ENCODE measurements around the gene PIEZO2.
"Not testable (repeated sequence)": the region's sequence is repeated elsewhere in the genome, so short reads cannot be mapped to it uniquely, and the experiment has no call there.

Gene PIEZO2

DNA sequence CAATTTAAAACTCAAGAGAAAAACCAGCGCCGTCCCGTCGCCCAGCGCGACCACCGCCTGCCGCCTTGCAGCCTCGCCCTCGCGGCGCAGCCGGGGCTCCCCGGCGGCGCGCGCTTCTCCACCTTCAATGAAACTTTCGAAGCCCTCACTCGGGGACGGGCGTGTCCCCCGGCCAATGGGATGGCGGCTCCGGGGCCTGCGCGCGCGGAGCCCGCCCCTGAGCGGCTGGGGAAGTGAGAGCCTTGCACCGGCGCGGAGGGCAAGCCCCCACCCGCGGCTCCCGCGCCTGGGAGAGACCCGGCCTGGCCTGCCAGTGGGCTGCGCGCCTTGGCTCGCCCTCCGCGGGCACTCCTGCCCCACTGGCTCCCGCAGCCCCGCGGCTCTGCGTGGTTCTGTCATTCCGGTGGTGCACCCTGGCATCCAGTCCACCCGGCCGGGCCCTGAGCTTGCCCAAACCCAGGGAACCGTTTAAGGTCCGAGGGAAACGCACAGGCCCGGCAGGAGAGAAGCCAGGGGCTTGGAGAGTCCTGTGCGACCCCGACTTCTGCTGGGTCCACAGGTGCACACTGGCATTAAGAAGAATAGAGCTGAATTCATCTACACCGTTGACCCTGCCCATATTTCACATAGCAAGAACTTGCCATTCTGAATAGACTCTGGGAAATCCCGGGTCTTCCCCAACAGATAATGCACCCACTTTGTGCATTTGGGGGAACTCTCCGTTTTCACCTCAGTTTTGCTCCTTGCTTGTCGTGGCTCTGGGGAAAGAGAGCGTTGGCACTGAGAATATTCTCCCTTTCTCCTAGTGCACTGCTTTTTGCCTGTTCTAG, at the start of gene PIEZO2:
TSS of gene PIEZO2 (minus strand) at position 129 of the 830 bp plus-strand sequence. CDS start 981 bp downstream, outside the sequence.
- DNase-seq (ENCODE audit: low read depth) = no peak

DNA sequence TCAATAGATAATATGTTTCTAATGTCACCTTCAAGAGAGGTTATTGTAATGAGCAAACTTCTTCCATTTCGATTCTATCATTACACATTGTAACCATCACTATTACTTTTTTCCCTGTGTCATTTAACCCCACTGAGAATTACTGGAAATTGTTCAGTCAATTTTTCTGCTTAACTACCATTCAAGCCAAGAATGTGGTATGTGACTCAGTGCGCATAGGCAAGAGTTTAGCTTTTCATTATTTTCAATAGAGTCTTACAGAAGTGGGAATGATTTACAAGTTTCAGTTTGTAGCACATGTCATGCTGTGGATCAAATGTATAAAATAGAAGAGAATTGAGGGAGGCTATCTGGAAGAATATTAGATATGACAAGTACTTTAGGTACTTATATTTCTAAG, 34.3 kb upstream of the PIEZO2 start:
- DNase-seq (ENCODE audit: low read depth) = no peak

DNA sequence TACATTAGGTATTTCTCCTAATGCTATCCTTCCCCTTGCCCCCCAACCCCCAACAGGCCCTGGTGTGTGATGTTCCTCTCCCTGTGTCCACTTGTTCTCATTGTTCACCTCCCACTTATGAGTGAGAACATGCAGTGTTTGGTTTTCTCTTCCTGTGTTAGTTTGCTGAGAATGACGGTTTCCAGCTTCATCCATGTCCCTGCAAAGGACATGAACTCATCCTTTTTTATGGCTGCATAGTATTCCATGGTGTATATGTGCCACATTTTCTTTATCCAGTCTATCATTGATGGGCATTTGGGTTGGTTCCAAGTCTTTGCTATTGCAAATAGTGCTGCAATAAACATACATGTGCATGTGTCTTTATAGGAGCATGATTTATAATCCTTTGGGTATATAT, 32.3 kb upstream of the PIEZO2 start:
- not testable (repeated sequence) for DNase-seq (ENCODE audit: low read depth)

DNA sequence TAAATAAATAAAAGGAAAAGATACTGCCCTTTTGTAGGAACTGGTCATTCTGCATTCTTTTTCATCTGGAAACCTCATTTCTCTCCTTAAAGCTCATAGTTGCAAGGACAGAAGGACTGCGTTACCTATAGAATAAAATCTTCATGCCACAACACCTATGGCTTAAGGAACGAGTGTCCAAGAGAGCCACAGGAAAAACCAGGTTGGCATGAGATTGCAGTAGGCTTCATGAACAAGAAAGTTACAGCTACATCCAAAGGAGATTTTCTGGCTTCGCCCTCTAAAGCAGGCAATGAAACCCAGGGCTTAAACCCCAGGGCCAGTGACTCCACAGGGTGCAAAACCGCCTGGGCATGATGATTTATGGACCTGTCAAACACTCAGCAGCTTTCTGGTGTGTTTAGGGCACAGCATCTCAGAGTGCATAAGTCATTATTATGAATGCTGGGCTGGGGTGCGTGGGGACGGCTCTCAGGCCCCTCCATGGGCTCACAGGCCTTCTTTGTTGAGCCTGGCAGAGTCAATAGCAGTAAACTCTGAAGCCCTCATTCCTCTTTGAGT, 30.7 kb upstream of the PIEZO2 start:
- no peak for DNase-seq (ENCODE audit: low read depth)

DNA sequence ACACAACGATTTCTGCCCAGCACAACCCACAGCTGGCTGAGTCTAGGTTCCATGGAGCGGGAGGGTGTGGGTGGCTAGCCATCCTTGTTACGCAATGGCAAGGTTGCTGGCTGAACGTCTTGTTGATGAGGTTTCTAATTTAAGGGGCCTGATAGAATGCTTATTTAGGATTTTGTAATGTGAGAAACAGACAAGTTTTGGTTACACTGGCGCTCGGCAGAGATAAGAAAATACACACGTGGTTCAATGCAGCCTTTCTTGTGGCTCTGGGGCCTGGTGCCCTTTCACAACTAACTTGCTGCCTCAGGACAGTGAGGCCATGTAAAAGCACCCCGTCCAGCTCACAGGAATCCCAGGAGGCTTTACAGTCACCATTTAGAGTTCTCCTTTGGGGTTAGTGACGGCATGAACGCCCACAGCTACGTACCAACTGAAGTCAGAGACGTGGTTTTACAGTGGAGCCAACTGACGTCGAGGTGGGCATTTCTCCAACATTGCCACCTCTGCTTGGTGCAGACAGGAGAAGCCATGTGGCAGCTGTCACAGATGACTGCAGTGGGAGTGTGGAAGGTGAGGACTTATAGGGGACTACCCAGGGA, 29.7 kb upstream of the PIEZO2 start:
- no peak for DNase-seq (ENCODE audit: low read depth)

DNA sequence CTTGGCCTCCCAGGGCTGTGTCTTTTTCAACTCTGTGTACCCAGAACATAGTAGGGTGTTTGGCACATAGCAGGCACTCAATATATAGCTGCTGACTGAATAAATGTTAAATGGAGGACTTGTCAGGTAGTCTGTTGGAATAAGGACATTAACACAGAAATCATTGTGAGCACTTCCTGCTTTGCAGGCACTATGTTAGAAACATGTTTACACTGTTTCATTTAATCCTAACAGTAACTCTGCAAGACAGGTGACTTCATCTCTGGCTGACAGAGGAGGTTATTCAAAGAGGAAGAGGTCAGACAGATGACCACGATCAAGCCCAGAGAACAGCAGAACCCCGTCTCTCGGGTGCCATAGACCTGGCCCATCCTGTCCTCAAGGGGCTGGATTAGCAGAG, 28.0 kb upstream of the PIEZO2 start:
- DNase-seq (ENCODE audit: low read depth) = no peak

DNA sequence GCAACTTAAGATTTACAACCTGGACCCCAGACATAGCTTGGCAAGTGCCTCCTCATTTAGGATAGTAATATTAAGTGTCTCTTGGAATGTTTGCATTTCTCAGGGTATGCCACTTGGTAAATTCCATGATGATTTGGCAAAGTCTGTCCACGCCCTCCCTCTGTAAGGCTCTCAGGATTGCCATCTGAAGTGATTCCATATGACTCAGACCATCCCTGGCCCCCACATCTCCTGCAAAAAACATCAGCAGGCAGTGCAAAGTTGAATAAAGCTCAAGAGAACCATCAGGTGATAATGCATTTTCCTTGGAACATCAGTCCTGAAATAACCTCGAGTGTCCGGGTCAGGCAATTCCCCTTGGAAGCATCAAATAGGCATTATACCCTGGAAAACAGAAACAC, 27.1 kb upstream of the PIEZO2 start:
- DNase-seq (ENCODE audit: low read depth) = no peak

DNA sequence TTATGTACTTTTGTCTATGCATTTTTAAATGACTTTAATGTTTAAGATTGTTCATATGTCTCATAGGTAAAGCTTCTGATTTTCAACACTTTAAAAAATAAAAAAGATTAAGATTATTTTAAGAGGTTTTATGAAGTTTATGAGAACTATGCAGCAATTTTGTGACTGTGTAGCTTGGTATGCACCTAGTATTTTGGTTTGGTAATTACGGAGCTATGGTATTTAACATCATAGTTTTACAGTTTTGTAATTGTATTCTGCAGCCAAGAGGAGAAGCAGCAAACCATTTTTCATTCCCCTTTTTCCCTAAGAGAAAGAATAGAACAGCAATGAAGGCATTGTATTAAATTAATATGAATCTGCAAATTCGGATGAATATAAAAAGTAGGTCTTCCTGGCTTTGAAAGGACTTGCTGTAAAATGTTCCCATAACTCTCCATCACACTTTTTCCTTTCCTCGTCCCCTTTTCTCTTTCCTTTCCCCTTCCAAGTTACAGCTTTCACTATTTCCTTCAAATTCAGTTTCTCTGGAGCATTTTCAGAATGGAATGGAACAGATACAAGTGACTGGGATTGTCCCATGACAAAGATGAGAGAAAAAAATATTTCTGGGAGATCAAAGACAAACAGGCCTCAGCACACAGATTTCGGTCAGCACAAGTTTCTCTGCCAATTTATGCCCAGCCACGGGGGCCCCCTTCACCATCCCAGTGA, 26.1 kb upstream of the PIEZO2 start:
- no peak for DNase-seq (ENCODE audit: low read depth)

DNA sequence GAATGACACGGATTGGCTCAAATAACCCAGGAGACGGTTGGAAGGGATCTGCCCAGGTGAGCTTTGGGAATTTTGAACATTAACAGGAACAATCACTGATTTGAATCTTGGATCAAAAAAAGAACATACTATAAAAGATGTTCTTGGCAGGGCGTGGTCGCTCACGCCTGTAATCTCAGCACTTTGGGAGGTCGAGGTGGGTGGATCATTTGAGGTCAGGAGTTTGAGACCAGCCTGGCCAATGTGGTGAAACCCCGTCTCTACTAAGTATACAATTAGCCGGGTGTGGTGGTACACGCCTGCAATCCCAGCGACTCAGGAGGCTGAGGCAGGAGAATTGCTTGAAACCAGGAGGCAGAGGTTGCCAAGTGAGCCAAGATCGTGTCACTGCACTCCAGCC, 24.8 kb upstream of the PIEZO2 start:
- not testable (repeated sequence) for DNase-seq (ENCODE audit: low read depth)

DNA sequence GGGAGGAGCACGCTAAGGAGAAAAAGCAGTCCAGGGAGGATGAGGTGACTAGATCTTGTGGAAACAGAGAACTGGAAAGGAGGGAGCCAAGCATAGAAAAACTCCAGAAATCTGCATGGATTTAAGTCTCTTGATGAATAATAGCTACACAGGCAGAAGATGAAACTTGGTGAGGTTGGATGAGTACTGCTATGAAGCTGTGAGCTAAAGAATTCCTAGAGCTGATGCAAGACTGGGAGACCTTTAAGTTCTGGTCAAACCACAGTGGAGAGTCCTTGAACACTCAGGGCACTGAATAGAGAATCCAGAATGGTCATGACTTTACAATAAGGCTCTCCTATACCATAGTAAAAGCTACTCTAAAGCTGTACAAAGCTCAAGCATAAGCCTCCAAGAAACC, 18.4 kb upstream of the PIEZO2 start:
- DNase-seq (ENCODE audit: low read depth) = no peak

DNA sequence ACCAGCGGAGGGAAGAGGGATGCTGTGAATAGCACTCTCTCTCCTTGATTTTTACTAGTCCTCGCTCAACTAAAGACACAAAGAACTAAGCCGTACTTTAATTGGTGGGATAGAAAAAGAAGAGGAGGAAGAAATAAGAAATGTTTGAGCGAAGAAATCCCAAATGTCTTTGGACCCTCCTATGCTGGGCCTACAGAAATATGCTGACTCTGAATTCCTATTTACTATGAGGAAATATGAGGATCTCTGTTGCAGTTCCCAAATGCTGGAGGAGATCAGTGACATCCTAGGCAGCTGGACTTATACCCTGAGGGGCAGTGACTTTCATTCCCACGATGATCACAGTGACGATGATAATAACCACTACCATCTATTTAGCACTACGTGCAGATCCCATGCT, 16.6 kb upstream of the PIEZO2 start:
- no peak for DNase-seq (ENCODE audit: low read depth)

DNA sequence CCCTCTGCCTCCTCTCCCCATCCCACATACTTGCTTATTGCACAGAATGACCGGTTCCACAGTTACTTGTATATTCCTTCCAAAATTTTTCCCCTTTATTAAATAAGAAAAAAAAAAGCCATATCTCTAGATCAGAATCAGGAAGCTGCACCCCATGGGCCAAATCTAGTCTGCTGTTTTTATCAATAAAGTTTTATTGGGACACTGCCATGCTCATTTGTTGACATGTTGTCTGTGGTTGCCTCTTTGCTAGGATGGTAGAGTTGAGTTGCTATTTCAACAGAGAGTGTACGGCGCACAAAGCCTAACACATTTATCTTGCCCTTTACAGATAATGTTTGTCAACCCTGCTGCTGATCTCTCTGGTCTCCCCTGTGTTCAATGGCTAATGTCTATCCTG, 15.8 kb upstream of the PIEZO2 start:
- DNase-seq (ENCODE audit: low read depth) = no peak

DNA sequence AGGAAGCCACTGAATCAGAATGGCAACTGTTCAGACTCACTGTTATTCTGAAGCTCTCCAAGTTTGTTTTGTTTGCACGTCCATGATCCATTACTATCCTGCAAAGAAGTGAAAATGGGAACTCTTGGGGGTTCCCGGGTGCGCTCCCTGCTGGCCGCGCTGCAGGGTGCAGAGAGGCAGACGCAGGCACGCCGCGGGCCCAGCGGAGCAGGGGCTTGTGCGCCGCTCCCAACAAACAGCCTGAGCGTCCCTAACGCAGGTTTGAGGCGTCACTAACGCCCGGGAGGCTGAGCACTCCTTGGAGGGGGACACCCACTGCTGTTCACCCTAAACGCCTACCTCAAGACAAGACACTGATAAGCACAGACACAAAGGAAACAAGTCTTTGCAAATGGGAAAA, 14.3 kb upstream of the PIEZO2 start:
- DNase-seq (ENCODE audit: low read depth) = no peak

DNA sequence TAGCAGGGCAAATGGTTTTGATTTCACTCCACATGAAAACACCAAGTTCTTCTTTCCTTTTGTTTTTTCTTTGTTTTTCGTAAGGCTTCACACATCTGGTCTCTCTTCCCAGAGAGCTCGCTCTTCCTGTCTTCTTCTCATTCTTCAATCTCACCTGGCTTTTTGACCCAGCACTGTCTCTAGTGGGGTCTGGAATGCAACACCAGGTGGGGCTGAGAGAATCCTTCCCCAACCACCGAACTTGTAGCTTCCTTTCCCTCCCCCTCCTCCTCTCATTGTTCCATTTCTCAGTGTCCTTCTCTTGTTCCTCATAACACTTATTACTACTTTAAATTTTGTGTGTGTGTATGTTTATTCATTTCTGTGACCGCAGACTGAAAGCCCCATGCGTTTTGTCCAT, 13.5 kb upstream of the PIEZO2 start:
- no peak for DNase-seq (ENCODE audit: low read depth)

DNA sequence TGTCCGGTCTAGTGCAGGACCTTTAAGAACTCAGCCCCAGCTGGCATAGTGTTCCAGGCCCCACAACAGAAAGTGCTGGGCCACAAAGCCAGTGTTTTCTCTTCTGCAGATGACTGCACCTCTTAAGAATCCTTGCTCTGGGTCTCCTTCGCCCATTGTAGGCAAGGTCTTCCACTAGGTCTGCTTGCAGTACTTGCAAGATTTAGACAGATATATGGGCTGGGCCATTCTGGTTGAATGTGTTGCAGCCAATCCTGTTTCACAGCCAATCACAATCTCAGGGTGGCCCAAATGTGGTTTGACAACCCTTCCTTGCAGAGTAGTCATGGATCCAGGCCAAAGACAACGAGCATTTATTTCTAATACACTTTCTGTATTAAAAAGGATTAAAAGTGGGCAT, 13.1 kb upstream of the PIEZO2 start:
- DNase-seq (ENCODE audit: low read depth) = no peak

DNA sequence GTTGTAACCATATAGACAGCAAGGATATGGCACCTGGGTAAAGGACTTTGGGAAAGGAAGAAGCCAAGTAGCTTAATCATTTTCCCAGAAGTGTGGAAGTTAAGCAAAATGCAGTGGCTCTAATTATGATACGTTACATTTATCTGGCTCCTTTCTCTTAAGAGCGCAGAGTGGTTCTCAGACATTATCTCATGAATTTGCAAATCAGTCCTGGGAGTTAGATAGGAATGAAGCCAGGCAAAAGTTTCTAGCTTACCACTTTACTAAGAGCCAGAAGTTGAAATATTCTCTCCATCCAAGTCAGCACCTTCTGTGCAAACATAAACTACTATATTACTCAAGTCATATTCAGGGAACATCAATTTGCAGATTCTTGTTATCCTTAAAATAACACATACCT, 10.9 kb upstream of the PIEZO2 start:
- DNase-seq (ENCODE audit: low read depth) = no peak

DNA sequence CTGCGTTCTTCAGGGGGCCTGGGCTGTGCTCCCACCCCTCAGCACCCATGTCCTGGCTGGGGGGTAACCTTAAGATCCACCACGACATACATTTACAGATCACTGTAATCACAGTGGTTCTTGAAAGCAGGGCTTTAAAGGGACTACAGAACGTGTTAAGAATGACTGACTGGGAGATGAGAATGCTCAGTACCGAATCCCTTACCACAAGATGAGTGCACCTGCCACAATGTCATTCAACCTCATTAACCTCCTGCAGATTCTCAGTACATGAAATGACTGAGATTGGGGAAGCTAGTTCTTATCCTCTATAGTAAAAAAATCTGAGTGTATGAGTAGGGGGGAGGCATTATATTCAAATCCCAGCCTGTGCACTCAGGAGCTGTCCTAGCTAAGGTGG, 10.5 kb upstream of the PIEZO2 start:
- DNase-seq (ENCODE audit: low read depth) = no peak

DNA sequence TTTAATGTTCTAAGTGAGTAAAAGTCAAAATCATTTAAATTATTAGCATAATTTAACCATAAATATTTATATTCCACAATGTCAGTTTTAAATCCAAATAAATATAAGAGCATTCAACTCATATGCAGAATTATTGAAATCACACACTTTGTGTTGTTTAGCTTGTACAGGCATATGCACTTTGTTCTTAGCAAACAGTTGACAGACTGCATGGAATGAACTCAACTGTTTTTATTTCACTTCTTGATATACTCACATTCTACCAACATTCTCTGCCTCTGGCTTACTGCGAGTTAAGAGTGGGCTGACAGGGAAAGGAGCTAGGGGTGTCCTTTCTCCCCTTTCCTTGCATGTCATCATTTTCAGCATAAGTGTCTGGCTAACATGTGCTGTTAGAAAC, 7.6 kb upstream of the PIEZO2 start:
- DNase-seq (ENCODE audit: low read depth) = no peak

DNA sequence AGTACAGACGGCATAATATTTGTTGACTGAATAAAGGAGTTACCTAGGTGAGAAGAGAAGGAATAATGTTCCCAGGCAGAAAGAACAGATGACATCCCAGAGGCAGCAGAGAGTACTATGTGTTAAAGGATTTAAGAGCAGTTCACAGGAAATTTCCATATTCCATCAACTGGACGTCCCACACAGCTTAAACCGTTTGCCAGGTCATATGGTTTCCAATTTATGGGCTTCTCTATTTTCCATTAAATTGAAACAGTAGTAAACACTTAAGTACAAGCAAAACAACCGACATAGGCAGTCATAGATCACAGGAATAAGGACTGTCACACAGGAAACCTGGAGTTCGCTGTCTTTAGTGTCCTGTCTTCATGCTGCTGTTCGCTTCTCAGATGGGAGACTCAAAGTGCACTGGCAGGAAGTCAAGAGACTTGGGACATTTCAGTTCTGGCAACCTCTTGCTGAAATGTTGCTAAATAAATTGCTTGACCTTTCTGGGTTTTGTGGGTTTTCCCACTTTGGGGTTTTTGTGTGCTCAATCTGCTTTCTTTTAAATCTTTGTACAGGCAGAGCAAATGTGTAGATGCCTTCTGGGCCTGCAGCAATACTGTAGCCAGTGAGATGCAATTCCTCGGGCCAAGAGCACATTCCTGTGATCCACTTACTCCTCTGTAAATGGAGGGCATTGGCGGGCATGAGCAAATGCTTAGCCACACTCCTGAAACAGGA, 5.8 kb upstream of the PIEZO2 start:
- DNase-seq (ENCODE audit: low read depth) = no peak

DNA sequence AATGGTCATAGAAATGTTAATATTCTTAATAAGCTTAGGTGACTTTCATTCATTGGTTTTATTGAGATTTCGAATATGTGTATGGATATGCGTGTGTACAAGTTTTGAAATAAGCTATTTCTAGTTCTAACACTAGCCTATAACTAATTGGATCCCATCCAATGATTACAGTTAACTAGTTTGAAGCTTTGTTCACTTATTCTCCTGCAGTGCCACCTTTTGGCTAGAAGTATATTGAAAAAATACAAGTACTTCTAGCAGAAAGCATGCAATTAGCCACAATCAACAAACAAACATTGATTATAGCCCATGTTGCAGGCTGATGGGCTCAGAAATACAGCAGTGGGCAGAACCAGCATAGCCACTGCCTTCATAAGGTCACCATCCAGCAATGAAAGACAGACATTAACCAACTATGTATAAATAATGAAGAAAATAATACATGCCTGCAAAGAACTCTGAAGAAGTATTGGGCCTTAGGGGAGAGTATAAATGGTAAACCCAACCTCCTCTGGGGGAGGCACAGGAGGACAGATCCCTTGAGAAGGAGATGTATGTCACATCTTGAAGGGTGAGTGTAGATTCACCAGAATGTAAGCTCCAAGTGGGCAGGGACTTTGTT, 5.1 kb upstream of the PIEZO2 start:
- no peak for DNase-seq (ENCODE audit: low read depth)

DNA sequence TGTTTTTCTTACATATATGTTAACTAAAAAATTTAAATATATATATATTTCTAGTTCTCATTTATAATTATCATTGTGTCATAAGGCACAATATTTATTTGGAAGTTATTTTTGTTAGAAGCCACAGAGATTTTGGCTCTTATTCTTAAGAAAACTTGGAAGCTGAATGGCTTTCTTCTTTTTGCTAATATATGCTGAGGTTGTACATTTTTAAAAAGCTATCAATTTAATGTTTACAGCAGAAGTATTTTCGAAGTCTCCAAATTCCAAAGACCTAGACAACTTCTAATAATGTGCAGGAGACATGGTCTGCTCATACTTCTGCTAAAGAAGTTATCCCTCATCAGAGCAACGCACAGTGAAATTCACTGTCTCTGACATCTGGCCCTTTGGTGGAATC, 3.7 kb upstream of the PIEZO2 start:
- DNase-seq (ENCODE audit: low read depth) = no peak

DNA sequence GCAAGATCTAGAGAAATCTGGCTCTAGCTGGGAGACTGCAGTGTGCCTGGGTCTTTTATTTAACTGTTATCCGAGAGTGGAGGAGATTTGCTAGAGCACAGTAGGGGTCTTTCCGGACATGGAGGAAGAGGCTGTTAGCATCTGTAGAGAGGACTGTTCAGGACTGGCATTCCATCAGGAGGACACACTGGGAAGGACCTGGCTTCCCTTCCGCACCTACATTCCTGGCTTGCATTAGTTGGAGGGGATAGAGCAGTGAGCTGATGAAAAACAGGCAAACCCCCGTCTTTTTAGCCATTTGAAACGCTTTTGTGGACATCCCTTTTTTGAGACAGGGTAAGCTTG, 874 bp upstream of the PIEZO2 start:
- no peak for DNase-seq (ENCODE audit: low read depth)
